Measurements from ENCODE around the gene PDE6C.

PDE6C gene

GRCh38 chr10:93572606-93573005 is 39.7 kb upstream of the PDE6C start:
- DNase-seq (ENCODE audit: low read depth, low spot score), result no peak
- no peak overlapping the region for H3K4me3 ChIP-seq (ENCODE audit: low read depth, low read length)
- in situ Hi-C loops (cut with HindIII; ENCODE audit: low sequenced_read_pairs), result no loop called here
- TF ChIP-seq, protein P1, sequence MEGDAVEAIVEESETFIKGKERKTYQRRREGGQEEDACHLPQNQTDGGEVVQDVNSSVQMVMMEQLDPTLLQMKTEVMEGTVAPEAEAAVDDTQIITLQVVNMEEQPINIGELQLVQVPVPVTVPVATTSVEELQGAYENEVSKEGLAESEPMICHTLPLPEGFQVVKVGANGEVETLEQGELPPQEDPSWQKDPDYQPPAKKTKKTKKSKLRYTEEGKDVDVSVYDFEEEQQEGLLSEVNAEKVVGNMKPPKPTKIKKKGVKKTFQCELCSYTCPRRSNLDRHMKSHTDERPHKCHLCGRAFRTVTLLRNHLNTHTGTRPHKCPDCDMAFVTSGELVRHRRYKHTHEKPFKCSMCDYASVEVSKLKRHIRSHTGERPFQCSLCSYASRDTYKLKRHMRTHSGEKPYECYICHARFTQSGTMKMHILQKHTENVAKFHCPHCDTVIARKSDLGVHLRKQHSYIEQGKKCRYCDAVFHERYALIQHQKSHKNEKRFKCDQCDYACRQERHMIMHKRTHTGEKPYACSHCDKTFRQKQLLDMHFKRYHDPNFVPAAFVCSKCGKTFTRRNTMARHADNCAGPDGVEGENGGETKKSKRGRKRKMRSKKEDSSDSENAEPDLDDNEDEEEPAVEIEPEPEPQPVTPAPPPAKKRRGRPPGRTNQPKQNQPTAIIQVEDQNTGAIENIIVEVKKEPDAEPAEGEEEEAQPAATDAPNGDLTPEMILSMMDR (IDR thresholded peaks at IDR 0.05; ENCODE audit: low read depth, low read length), result no peak

GRCh38 chr10:93573051-93573909 is 39.1 kb upstream of the PDE6C start:
- in situ Hi-C loops (cut with HindIII; ENCODE audit: low sequenced_read_pairs), result no loop called here
- DNase-seq (ENCODE audit: low read depth, low spot score), result no peak
- TF ChIP-seq, protein P1 (IDR thresholded peaks at IDR 0.05; ENCODE audit: low read depth, low read length), result no peak
- no peak overlapping the region for H3K4me3 ChIP-seq (ENCODE audit: low read depth, low read length)

- TF ChIP-seq, protein P1 (IDR thresholded peaks at IDR 0.05; ENCODE audit: low read depth, low read length), result no peak
- H3K4me3 ChIP-seq (ENCODE audit: low read depth, low read length), result no peak overlapping the region
- in situ Hi-C loops (cut with HindIII; ENCODE audit: low sequenced_read_pairs), result no loop called here
- DNase-seq (ENCODE audit: low read depth, low spot score), result no peak
Measured at GRCh38 chr10:93573924-93574323, 38.4 kb upstream of the PDE6C start.

DNA sequence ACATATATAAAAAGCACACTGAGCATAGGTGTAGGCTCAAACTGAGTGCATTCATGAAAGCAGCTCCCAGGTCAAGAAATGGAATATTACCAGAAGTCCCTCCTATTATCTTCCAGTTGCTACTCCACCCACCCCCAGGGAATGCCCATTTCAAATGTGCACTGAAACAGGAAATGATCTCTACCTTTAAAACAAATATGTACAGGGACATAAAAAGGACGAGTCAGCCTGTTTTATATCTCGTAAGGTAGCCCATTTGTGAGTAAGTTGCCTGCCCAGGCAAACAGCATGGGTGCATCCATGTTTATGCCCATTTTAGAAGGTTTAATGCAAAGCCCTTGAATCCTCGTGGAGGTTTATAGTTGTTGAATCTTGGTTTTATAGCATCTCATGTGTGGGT is 35.4 kb upstream of the PDE6C start:
- TF ChIP-seq, protein P1 (IDR thresholded peaks at IDR 0.05; ENCODE audit: low read depth, low read length), result no peak
- no peak for DNase-seq (ENCODE audit: low read depth, low spot score)
- H3K4me3 ChIP-seq (ENCODE audit: low read depth, low read length), result no peak overlapping the region
- in situ Hi-C loops (cut with HindIII; ENCODE audit: low sequenced_read_pairs), result no loop called here

GRCh38 chr10:93577565-93577964 is 34.8 kb upstream of the PDE6C start:
- no peak overlapping the region for H3K4me3 ChIP-seq (ENCODE audit: low read depth, low read length)
- in situ Hi-C loops (cut with HindIII; ENCODE audit: low sequenced_read_pairs), result no loop called here
- DNase-seq (ENCODE audit: low read depth, low spot score), result no peak
- TF ChIP-seq, protein P1 (IDR thresholded peaks at IDR 0.05; ENCODE audit: low read depth, low read length), result no peak

DNA sequence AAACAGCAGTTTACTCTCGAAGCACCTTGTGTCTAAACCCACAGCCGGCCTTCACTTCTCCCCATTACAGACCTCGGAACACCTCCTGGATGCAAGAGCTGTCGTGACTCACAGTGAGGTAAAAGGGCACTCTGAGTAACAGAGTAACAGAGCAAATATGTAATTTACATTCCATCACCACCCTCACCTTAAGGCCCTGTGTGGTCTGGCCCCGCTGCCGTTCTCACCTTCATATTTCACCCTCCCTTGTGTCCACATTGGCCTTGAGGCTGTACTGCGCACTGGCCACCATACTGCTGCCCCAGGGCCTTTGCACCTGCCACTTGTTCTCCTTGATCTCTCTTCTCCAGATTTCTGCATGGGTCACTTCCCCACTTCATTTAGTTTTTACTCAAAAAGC is 33.2 kb upstream of the PDE6C start:
- no peak overlapping the region for H3K4me3 ChIP-seq (ENCODE audit: low read depth, low read length)
- DNase-seq (ENCODE audit: low read depth, low spot score), result no peak
- in situ Hi-C loops (cut with HindIII; ENCODE audit: low sequenced_read_pairs), result no loop called here
- TF ChIP-seq, protein P1 (IDR thresholded peaks at IDR 0.05; ENCODE audit: low read depth, low read length), result no peak

Data from astrocyte of the spinal cord (primary cell).